Measurements from ENCODE around the gene DOCK1. TPM values are rescaled to one million over a fixed set of nuclear protein-coding genes. Genes with fewer than 3 reads are reported as not detected.

The DOCK1 gene
- polyA plus RNA-seq, 1 donor from 2014 or later = 2.7 TPM

- Histone ChIP-seq H2AFZ (ENCODE audit: low read depth, low read length) (no peak overlapping the region), H3K9me3 (ENCODE audit: low read length) (no peaks in the 10 kb centered on the region), H3F3A (ENCODE audit: insufficient read depth, low read length, poor library complexity, severe bottlenecking) (no peaks in the 10 kb centered on the region), H3K4me2 (ENCODE audit: low read length) (no peak overlapping the region), H3K27me3 (ENCODE audit: insufficient read depth, low read depth, low read length) (peaks cover 27% of the 10 kb centered on the region), H3K27ac (ENCODE audit: low read length) (no peak overlapping the region), H3K9ac (ENCODE audit: low read length) (no peak overlapping the region), H3K79me2 (replicated peaks; ENCODE audit: insufficient read depth, low read length) (no peaks in the 10 kb centered on the region), H4K20me1 (ENCODE audit: insufficient read depth) (no peaks in the 10 kb centered on the region), H3K36me3 (ENCODE audit: insufficient read depth, low read length) (no peaks in the 10 kb centered on the region), H3K9me2 (ENCODE audit: insufficient read depth, low read length) (no peaks in the 10 kb centered on the region), H3K4me3 (ENCODE audit: low read length) (peak overlapping the region; percentile 64)
- TF ChIP-seq EZH2 (IDR thresholded peaks at IDR 0.05; ENCODE audit: borderline replicate concordance, insufficient read depth, low read length, poor library complexity, severe bottlenecking) (no peak), CTCF (IDR thresholded peaks at IDR 0.05; ENCODE audit: poor library complexity, severe bottlenecking) (no peak), RAD21 (conservative IDR thresholded peaks at IDR 0.05) (no peak)
These were observed 812 bp downstream of the DOCK1 start for GRCh38 chr10:126905776-126906703.

DNA sequence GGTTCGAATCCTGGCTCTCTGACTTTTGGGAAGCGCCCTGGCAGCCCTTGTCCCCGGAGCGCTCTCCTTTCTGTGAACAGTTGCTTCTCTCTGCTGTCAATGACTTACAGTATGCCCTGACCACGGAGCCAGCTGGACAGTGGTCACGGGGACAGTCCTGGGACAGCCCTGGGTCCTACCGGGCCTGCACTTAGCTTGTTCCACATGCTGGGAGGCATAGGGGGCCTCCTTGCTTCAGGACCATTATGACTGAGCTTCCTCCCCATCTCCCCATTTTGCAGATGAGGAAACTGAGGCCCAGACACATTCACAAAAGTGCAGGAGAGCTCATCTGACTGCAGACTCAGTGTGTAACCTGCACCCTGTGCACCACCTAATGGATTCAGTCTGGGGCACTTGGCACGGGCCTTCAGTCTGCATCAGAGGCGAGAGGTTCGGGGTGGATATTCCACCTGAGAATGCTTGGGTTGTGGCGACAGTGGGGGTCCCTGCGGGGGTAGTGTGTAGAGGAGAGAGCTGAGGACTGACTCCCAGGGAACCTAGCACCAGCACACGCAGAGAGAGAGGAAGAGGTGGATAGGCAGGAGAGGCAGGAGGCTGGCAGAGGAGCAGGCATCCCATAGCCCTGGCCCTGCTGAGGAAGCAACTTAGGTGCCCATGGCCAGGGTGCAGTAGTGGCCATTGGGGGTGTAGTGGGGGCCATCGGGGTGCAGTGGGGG is 1.6 kb downstream of the DOCK1 start:
- no peaks in the 10 kb centered on the region for H3K79me2 ChIP-seq (replicated peaks; ENCODE audit: insufficient read depth, low read length)
- no peaks in the 10 kb centered on the region for H3F3A ChIP-seq (ENCODE audit: insufficient read depth, low read length, poor library complexity, severe bottlenecking)
- no peak overlapping the region for H3K4me2 ChIP-seq (ENCODE audit: low read length)
- TF ChIP-seq EP300 (conservative IDR thresholded peaks at IDR 0.05; ENCODE audit: poor library complexity, severe bottlenecking) (no peak), SMC3 (conservative IDR thresholded peaks at IDR 0.05; ENCODE audit: poor library complexity) (no peak), RAD21 (conservative IDR thresholded peaks at IDR 0.05) (no peak), TAF1 (IDR thresholded peaks at IDR 0.05; ENCODE audit: low read depth) (no peak), REST (IDR thresholded peaks at IDR 0.05; ENCODE audit: borderline replicate concordance) (no peak), POLR2AphosphoS5 (IDR thresholded peaks at IDR 0.05) (no peak), MXI1 (conservative IDR thresholded peaks at IDR 0.05; ENCODE audit: poor library complexity, severe bottlenecking) (no peak), EZH2 (IDR thresholded peaks at IDR 0.05; ENCODE audit: borderline replicate concordance, insufficient read depth, low read length, poor library complexity, severe bottlenecking) (no peak)
- no peak overlapping the region for H3K4me3 ChIP-seq (ENCODE audit: low read length)
- no peaks in the 10 kb centered on the region for H3K9me3 ChIP-seq (ENCODE audit: low read length)
- H3K36me3 ChIP-seq (ENCODE audit: insufficient read depth, low read length) = no peaks in the 10 kb centered on the region
- peaks cover 27% of the 10 kb centered on the region for H3K27me3 ChIP-seq (ENCODE audit: insufficient read depth, low read depth, low read length)
- no peaks in the 10 kb centered on the region for H3K9me2 ChIP-seq (ENCODE audit: insufficient read depth, low read length)
- H4K20me1 ChIP-seq (ENCODE audit: insufficient read depth) = no peaks in the 10 kb centered on the region
- H3K9ac ChIP-seq (ENCODE audit: low read length) = no peak overlapping the region
- no peak overlapping the region for H3K27ac ChIP-seq (ENCODE audit: low read length)
- no peak overlapping the region for H2AFZ ChIP-seq (ENCODE audit: low read depth, low read length)

All from neural cell (in vitro differentiated cells).